Measurements from ENCODE around the gene DLGAP1.

- TF ChIP-seq, protein P1, sequence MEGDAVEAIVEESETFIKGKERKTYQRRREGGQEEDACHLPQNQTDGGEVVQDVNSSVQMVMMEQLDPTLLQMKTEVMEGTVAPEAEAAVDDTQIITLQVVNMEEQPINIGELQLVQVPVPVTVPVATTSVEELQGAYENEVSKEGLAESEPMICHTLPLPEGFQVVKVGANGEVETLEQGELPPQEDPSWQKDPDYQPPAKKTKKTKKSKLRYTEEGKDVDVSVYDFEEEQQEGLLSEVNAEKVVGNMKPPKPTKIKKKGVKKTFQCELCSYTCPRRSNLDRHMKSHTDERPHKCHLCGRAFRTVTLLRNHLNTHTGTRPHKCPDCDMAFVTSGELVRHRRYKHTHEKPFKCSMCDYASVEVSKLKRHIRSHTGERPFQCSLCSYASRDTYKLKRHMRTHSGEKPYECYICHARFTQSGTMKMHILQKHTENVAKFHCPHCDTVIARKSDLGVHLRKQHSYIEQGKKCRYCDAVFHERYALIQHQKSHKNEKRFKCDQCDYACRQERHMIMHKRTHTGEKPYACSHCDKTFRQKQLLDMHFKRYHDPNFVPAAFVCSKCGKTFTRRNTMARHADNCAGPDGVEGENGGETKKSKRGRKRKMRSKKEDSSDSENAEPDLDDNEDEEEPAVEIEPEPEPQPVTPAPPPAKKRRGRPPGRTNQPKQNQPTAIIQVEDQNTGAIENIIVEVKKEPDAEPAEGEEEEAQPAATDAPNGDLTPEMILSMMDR (IDR thresholded peaks at IDR 0.05; ENCODE audit: poor library complexity, severe bottlenecking), result no peak
- TF ChIP-seq, protein P2, sequence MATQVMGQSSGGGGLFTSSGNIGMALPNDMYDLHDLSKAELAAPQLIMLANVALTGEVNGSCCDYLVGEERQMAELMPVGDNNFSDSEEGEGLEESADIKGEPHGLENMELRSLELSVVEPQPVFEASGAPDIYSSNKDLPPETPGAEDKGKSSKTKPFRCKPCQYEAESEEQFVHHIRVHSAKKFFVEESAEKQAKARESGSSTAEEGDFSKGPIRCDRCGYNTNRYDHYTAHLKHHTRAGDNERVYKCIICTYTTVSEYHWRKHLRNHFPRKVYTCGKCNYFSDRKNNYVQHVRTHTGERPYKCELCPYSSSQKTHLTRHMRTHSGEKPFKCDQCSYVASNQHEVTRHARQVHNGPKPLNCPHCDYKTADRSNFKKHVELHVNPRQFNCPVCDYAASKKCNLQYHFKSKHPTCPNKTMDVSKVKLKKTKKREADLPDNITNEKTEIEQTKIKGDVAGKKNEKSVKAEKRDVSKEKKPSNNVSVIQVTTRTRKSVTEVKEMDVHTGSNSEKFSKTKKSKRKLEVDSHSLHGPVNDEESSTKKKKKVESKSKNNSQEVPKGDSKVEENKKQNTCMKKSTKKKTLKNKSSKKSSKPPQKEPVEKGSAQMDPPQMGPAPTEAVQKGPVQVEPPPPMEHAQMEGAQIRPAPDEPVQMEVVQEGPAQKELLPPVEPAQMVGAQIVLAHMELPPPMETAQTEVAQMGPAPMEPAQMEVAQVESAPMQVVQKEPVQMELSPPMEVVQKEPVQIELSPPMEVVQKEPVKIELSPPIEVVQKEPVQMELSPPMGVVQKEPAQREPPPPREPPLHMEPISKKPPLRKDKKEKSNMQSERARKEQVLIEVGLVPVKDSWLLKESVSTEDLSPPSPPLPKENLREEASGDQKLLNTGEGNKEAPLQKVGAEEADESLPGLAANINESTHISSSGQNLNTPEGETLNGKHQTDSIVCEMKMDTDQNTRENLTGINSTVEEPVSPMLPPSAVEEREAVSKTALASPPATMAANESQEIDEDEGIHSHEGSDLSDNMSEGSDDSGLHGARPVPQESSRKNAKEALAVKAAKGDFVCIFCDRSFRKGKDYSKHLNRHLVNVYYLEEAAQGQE (IDR thresholded peaks at IDR 0.05; ENCODE audit: borderline replicate concordance), result no peak
- no peak for TF ChIP-seq MXI1 (conservative IDR thresholded peaks at IDR 0.05; ENCODE audit: poor library complexity, severe bottlenecking)
These were observed 428.6 kb downstream of the DLGAP1 start for GRCh38 chr18:4026542-4026941.

All from neural cell (in vitro differentiated cells).